CD4-positive, alpha-beta T cell treated with Interferon alpha-2 for 1 hour (primary cell): Measurements from ENCODE around the gene USP1.

Experiments used
- DNase-seq, 2 donors: peaks; one replicate each; pipeline ENCODE4 v3.0.0-alpha.2; 2020 to 2022

USP1 gene

DNA sequence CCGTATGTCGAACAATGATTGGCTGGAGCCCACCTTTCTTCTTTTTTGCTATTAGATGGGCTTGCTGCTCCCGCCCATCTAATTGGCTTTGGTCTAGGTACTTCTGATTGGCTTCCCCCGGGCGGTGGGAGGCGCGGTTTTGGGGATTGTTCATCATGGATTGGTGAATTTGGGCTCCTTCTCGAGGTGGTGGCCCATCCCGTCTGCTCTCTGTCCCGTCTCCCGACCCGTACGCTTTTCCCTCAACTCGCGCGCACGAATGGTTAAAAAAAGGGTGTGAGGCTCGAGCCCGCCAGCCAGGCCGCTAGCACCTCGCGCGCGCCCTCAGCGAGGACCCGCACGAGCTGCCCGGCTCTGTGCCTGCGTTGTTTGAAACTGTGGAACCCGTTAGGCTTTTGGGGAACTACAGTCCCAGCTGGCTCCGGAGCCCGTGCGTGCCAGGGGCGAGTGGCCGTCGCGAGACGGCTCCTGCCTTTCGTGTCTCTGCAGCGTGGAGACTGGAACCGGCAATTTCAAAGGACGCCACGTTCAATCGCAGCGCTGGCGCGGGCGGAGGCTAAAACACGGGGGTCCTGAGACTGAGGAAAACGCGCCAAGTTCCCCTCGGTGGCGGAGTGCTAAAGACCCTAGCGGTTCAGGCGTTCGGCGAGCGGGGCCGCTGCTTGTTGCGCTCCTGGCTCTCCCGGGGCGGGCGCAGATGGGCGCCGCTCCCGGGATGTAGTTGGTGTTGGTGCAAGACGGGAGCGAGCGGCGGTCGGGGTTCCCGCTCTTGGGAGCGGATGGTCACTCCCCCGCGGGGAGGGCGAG is at the start of gene USP1:
Gene USP1, plus strand, starts transcription at position 584 of the 807 bp plus-strand sequence. CDS start 2,819 bp downstream, outside the sequence.
- peak in 1 of 2 donors; percentile 99 for DNase-seq

GRCh38 chr1:62389531-62389930 is 47.3 kb upstream of the USP1 start:
- no peak for DNase-seq

DNA sequence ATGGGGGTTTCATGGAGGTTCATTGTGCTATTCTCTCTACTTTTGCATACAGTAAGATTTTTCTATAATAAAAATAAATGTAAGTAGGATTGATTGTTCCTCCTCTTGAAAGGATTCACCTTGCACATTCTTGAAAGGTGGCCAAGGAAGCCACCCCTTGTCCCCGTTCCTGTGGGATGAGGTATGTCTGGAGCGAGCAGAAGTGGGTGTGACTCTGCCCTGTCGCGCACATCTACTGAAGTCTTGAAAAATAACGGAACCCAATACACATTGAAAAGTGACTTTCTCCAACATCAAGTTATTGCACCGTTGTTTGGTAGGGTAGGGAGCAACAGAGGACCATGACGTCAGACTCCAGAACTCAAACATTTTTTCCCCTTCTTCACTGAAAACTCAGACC is 46.8 kb upstream of the USP1 start:
- no peak for DNase-seq

DNA sequence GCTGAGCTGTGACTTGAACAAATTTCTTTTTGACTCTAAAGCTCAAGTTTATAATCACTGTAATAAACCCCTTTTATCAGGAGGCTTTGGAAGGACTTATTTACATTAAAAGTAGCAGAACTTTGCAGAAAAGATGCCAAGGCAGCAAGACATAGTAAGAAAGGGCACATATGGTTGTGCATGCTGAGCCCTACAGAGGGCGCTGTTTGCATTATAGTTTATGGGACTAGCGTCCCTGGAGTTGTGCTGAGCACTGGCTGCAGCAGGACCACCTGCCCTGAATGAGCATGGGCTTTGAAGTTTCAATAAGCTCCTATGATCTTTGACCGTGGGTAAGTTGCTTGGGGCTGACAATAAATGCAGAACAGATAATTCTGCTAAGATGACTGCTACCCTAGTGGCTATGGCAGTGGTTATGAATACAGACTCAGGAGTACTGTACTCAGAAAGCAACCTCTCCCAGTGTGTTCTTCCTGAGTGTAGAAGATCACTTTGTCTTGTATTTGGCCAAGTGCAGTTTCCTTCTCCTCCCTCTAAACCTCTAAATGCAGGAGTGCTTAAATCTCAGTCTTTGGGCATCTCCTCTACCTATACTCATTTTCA is 45.4 kb upstream of the USP1 start:
- peak in 1 of 2 donors; percentile 14 for DNase-seq

DNA sequence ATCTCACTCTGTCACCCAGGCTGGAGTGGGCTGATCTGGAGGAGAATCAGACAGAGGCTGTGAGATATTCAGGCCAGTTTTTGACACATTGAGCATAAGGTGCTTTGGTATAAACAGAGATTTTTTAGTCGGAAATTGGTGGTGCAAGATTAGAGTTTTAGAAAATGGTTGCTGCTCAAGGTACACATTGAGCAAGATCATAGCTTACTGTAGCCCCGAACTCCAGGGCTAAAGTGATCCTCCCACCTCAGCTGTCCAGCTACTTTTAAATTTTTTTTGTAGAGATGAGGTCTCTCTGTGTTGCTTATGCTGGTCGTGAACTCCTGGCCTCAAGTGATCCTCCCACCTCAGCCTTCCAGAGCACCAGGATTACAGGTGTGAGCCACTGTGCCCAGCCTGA is 43.9 kb upstream of the USP1 start:
- DNase-seq, result no peak

DNA sequence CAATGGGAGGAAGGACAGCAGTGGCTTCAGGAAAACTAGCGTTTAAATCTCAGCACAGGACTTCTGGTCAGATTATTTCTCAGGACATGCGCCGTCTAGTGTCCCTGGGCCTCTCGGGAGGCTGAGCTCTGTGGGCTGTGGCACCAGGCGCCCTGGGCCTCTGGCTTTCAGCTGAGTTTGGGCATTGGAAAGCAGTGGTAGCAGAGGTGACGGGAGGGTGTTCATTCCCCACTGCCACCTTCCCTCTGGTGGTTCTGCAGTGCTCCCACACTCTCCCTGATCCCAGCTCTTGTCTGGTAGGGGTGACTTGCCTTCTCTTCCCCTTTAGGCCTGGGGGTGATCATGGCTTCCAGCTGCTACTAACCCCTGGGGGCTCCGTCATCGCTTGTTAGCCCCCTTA is 42.2 kb upstream of the USP1 start:
- no peak for DNase-seq

GRCh38 chr1:62395291-62395690 is 41.6 kb upstream of the USP1 start:
- no peak for DNase-seq

DNA sequence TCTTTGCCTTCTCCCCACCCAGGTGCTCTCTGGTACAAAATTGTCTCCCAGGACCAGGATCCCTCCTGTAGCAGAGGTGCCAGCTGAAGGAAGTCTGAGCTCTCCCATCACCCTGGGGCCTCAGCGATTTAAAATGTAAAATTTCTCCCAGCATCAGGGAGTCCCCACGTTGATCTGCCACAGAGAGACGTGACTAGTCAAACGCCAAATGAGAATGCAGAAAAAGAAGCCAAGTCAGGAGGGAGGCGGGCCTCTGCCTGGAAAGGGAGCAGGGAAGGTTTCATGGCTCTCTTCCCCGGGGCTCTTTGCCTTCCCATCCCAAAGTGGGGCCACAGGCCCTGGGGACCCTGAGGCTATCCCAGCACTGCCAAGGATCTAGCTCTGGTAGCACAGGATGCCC is 40.0 kb upstream of the USP1 start:
- DNase-seq, result no peak

- DNase-seq, result no peak
Measured at GRCh38 chr1:62397301-62397700, 39.5 kb upstream of the USP1 start.

- DNase-seq, result no peak
Measured at GRCh38 chr1:62398377-62398776, 38.5 kb upstream of the USP1 start.

DNA sequence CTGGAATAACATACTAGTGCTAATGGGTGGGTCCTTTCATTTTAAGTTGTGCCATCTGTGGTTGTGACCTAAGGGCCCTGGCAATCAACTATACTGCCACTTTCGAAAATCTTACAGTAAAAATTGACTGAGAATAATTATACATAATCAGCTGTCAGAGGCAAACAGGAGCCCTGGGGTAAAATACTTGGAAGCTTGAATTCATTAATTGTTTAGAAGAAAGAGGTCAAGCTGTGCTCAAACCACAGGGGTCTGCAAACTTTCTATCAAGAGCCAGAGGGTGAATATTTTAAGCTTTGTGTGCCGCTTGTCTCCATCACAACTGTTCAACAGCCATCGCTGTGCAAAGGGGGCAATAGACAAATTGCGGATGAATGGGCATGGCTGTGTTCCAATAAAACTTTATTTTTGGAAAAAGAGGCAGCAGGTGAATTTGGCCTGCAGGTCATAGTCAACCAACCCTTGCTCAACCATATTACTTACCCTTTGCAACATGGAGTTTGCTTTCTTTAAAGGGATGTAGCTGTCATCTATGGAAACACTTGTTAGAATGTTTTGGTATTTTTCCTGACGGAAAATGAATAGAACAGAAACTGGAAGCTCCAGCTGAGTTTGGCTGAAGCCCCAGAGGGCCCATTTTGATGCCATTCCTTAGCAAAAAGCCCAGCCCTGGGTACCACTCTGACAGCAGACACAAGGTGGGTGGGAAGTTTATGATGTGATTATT is 35.7 kb upstream of the USP1 start:
- no peak for DNase-seq

- DNase-seq, result no peak
Measured at GRCh38 chr1:62405247-62405646, 31.6 kb upstream of the USP1 start.

DNA sequence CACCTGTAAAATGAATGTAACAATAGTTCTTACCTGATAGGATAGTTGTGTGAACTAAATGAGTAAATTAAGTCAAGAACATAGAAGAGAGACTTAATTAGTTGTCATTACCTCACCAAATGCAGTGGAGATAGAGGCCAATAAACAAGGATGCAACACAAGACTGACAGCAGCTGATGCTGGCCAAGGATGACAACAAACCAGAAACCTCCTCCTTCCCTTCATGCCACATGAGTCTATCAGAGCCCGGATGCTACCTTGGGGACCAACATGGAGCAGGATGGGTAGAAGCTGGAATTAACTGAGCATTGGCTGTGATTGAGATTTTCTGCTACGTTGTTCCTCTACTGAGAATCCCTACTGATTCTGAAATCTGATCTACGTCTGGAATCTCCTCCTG is 30.3 kb upstream of the USP1 start:
- DNase-seq, result no peak

DNA sequence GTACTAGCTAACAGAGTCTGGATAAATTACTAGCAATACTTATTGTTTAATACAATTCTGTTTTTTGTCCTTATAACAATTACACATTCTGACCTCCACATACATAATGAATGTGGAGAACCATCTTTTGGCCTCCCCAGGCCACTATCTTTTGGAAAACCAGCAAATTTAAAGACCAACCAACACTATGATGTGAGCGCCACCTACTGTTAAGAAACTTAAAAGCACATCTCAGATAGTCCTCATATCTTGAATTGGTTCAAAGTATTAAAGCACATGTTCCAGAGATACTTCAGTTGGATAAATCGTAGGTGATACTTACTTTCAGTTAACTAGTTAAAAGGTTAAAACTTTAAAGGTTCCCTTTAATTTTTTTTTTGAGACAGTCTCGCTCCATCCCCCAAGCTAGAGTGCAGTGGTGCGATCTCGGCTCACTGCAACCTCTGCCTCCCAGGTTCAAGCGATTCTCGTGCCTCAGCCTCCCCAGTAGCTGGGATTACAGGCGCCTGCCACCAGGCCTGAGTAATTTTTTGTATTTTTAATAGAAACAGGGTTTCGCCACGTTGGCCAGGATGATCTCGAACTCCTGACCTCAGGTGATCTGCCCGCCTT is 29.3 kb upstream of the USP1 start:
- DNase-seq, result peak in 1 of 2 donors; percentile 62

DNA sequence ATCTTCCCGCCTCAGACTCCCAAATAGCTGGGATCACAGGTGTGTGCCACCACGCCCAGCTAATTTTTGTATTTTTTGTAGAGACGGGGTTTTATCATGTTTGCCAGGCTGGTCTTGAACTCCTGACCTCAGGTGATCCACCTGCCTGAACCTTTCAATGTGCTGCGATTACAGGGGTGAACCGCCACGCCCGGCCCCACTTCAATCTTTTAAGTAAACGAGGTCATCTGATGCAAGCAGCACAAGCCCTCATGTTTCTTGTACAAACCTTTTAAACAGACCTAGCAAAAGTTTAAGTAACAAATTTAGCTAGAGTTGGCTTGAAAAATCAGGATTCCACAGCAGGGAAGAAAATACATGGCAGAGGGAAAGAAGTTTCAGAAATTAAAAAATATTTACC is 21.2 kb upstream of the USP1 start:
- no peak for DNase-seq

DNA sequence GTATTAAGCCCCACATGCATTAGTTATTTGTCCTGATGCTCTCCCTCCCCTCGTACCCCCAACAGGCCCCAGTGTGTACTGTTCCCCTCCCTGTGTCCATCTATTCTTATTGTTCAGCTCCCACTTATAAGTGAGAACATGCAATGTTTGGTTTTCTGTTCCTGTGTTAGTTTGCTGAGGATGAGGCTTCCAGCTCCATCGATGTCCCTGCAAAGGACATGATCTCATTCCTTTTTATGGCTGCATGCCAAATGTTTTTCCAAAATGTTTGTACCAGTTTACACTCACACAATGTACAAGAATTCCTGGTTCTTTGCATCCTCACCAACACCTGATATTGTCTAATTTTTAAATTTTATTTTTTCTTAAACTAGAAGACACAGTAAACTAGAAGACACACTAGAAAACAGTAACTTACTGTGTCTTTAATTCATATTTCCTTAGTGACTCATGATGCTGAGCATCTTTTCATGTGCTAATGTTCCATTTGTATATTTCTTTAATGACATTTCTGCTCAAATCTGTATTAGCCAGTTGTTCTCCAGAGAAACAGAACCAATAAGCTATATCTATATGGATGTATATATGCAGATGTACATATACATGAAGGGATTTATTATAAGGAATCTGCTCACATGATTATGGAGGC is 19.4 kb upstream of the USP1 start:
- no peak for DNase-seq

DNA sequence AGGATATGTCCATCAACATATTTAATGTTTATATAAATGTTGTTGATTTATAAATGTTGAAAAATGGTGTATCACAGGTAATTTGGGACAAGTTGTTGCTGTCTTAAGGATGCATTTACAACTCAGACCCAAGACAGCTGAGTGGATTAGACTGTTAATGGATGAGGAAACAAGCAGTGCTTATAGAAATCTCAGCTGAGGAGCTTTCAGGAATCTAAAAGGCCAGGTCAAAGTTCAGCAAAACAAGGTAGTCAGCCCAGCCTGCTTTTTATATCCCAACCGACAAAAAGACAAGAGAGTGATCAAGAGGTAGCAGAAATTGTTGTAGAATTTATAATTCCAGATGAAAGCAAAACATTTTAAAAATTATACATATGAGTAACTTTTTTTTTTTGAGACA is 16.6 kb upstream of the USP1 start:
- no peak for DNase-seq

GRCh38 chr1:62423580-62424242 is 13.1 kb upstream of the USP1 start:
- no peak for DNase-seq

GRCh38 chr1:62424411-62424810 is 12.4 kb upstream of the USP1 start:
- no peak for DNase-seq

DNA sequence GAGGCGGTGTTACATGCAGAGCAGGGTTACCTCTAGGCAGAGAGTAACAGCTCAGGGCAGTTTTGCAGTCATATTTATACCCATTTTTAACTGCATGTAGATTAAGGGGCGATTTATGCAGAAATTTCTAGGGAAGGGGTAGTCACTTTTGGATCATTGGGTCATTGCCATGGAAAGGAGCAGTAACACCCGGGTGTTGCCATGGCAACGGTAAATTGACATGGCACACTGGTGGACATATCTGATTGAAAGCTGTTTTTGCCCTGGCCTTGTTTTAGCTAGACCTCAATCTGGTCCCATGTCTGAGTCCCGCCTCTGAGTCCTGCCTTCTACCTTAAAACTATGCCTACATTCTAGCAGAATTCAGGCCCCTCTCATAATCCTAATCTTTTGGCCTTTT is 11.8 kb upstream of the USP1 start:
- no peak for DNase-seq

- DNase-seq, result no peak
Measured at GRCh38 chr1:62426237-62426636, 10.6 kb upstream of the USP1 start.

- DNase-seq, result no peak
Measured at GRCh38 chr1:62426794-62427193, 10.1 kb upstream of the USP1 start.
